Testis (tissue), 3 donors: ENCODE results near the gene CASR. TPM values are rescaled to one million over a fixed set of nuclear protein-coding genes. Genes with fewer than 3 reads are reported as not detected.

Source experiments
- DNase-seq: peaks from one replicate; pipeline ENCODE4 v3.0.0-alpha.2; 2019
- H3K27ac ChIP-seq, 2 donors: fragments of 200-600 bp; sonication (generic); one replicate each; pipeline ENCODE4 v1.5.1; 2019
- H3K27me3 ChIP-seq: fragments of 200-600 bp; sonication (generic); one replicate; pipeline ENCODE4 v1.5.1; 2019
- H3K36me3 ChIP-seq: fragments of 200-600 bp; sonication (generic); one replicate; pipeline ENCODE4 v1.5.1; 2017; ENCODE audit warnings: low read depth; ENCODE audit errors: missing control alignments
- H3K4me1 ChIP-seq: fragments of 200-600 bp; sonication (generic); one replicate; pipeline ENCODE4 v1.5.1; 2019
- H3K4me3 ChIP-seq, 2 donors: fragments of 200-600 bp; sonication (generic); one replicate each; pipeline ENCODE4 v1.5.1; 2017 to 2019
- H3K9me3 ChIP-seq: fragments of 200-600 bp; sonication (generic); one replicate; pipeline ENCODE4 v1.5.1; 2017
- CTCF ChIP-seq, 3 experiments: fragments of 450-650 bp in 2 of 3; fragments of 200-600 bp in 1 of 3; sonication (generic) in 1 of 3; IDR thresholded peaks; one replicate each; pipeline ENCODE4 v1.5.1; 2016 to 2019; ENCODE audit warnings: antibody characterized with exemption in 3 of 3, mild to moderate bottlenecking in 2 of 3, moderate library complexity in 1 of 3
- POLR2A ChIP-seq: fragments of 450-650 bp; IDR thresholded peaks from one replicate; pipeline ENCODE4 v1.6.1; 2017; ENCODE audit warnings: antibody characterized with exemption, mild to moderate bottlenecking, moderate library complexity
- WGBS, 2 donors: methylation state at CpG; one replicate each; pipeline ENCODE4 v1.1.5; 2018; 5-methylcytosine and 5-hydroxymethylcytosine counted together
- intact Hi-C: fragments of 100-400 bp; cut with DNase I; formaldehyde crosslinking; loops from one replicate; pipeline ENCODE4 v1.15.1; 2023; ENCODE audit warnings: low total_unique reads
- polyA plus RNA-seq: library from polyadenylated mRNA; stranded (reverse); fragments of 350-450 nt; fragmentation: Illumina TruSeq; extraction: RNeasy Lipid Tissue Mini Kit (QIAGEN cat#74804); gene quantifications from one replicate; pipeline ENCODE4 v1.2.3, GENCODE V29; 2014; ENCODE audit warnings: low read depth, low replicate concordance; ENCODE audit not compliant: insufficient read depth
- total RNA-seq, 2 donors: library from RNA; depleted of rRNA; stranded (reverse); fragments of >200 nt; gene quantifications; one replicate each; pipeline ENCODE4 v1.2.3, GENCODE V29; 2016

Gene CASR
- total and polyA plus RNA-seq, 3 donors from 2014 or later = 0.30 to 1.4 (median 1.2) TPM

GRCh38 chr3:122268257-122269024 is 85.0 kb downstream of the CASR start:
- no peak for TF ChIP-seq CTCF (IDR thresholded peaks at IDR 0.05)
- no peak for TF ChIP-seq POLR2A
- Histone ChIP-seq H3K36me3 (no peaks in the 10 kb centered on the region), H3K27ac (no peak overlapping the region), H3K4me3 (no peak overlapping the region), H3K9me3 (no peaks in the 10 kb centered on the region), H3K4me1 (no peaks in the 10 kb centered on the region), H3K27me3 (no peaks in the 10 kb centered on the region)
- intact Hi-C loops = no loop called here
- no peak for DNase-seq
- WGBS, 2 donors = 73 to 97% methylated on average over 1 of the region's 1 CpG

- no peaks in the 10 kb centered on the region for H3K9me3 ChIP-seq
- WGBS, 2 donors = 86 to 90% methylated on average over 2 of the region's 2 CpGs
- TF ChIP-seq POLR2A = no peak
- no peak for TF ChIP-seq CTCF (IDR thresholded peaks at IDR 0.05)
- no peaks in the 10 kb centered on the region for H3K4me1 ChIP-seq
- intact Hi-C loops = no loop called here
- H3K27me3 ChIP-seq = no peaks in the 10 kb centered on the region
- DNase-seq = no peak
- no peak overlapping the region for H3K4me3 ChIP-seq
- H3K36me3 ChIP-seq = no peaks in the 10 kb centered on the region
- no peak overlapping the region for H3K27ac ChIP-seq
These were observed 85.6 kb downstream of the CASR start for GRCh38 chr3:122269045-122269444.

GRCh38 chr3:122271246-122271898 is 87.9 kb downstream of the CASR start:
- Histone ChIP-seq H3K36me3 (no peaks in the 10 kb centered on the region), H3K27me3 (no peaks in the 10 kb centered on the region), H3K9me3 (no peaks in the 10 kb centered on the region), H3K4me1 (no peaks in the 10 kb centered on the region), H3K4me3 (no peak overlapping the region), H3K27ac (no peak overlapping the region)
- DNase-seq = no peak
- WGBS, 2 donors = 76 to 86% methylated on average over 3 of the region's 3 CpGs
- no peak for TF ChIP-seq CTCF (IDR thresholded peaks at IDR 0.05)
- TF ChIP-seq POLR2A = no peak
- intact Hi-C loops = no loop called here

GRCh38 chr3:122272879-122273278 is 89.4 kb downstream of the CASR start:
- H3K4me1 ChIP-seq = no peaks in the 10 kb centered on the region
- H3K36me3 ChIP-seq = no peaks in the 10 kb centered on the region
- no peak overlapping the region for H3K4me3 ChIP-seq
- H3K27me3 ChIP-seq = no peaks in the 10 kb centered on the region
- no peak overlapping the region for H3K27ac ChIP-seq
- no peaks in the 10 kb centered on the region for H3K9me3 ChIP-seq
- TF ChIP-seq CTCF (IDR thresholded peaks at IDR 0.05) (no peak), POLR2A (no peak)
- intact Hi-C loops = no loop called here
- DNase-seq = no peak

- no peaks in the 10 kb centered on the region for H3K27me3 ChIP-seq
- DNase-seq = no peak
- H3K4me3 ChIP-seq = no peak overlapping the region
- 77 to 86% methylated on average over 2 of the region's 2 CpGs for WGBS, 2 donors
- intact Hi-C loops = no loop called here
- no peaks in the 10 kb centered on the region for H3K36me3 ChIP-seq
- TF ChIP-seq CTCF (IDR thresholded peaks at IDR 0.05) (no peak), POLR2A (no peak)
- no peaks in the 10 kb centered on the region for H3K4me1 ChIP-seq
- no peaks in the 10 kb centered on the region for H3K9me3 ChIP-seq
- no peak overlapping the region for H3K27ac ChIP-seq
These were observed 90.0 kb downstream of the CASR start for GRCh38 chr3:122273498-122273897.
